ENCODE results near the gene SCARF2. TPM values are rescaled to one million over a fixed set of nuclear protein-coding genes. Genes with fewer than 3 reads are reported as not detected.
A peak's percentile ranks its signal among the peaks of the same experiment; 100 is the strongest.

The SCARF2 gene
- total RNA-seq, 1 experiment from 2014 or later, result 50.1 TPM

- DNase-seq (ENCODE audit: low read depth), result no peak
Measured at GRCh38 chr22:20441631-20442484, 4.2 kb upstream of the SCARF2 start.

GRCh38 chr22:20440637-20441591 is 3.3 kb upstream of the SCARF2 start:
- no peak for DNase-seq (ENCODE audit: low read depth)

- DNase-seq (ENCODE audit: low read depth), result no peak
Measured at GRCh38 chr22:20439928-20440575, 2.4 kb upstream of the SCARF2 start.

GRCh38 chr22:20439556-20439927 is 1.9 kb upstream of the SCARF2 start:
- no peak for DNase-seq (ENCODE audit: low read depth)

- DNase-seq (ENCODE audit: low read depth), result no peak
Measured at GRCh38 chr22:20438678-20439492, 1.3 kb upstream of the SCARF2 start.

DNA sequence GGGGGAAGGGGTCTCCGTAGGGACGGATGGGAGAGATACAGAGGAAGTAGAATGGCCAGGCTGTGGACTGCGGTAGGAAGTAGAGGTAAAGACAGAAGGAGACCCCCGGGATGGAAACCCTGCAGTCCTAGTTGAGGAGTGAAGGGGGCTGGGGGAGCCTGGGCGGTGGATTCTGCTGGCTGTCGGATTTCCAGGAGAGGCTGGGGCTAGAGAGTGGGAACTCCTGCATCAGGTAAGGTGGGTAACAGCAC is 727 bp upstream of the SCARF2 start:
- DNase-seq (ENCODE audit: low read depth), result no peak

DNA sequence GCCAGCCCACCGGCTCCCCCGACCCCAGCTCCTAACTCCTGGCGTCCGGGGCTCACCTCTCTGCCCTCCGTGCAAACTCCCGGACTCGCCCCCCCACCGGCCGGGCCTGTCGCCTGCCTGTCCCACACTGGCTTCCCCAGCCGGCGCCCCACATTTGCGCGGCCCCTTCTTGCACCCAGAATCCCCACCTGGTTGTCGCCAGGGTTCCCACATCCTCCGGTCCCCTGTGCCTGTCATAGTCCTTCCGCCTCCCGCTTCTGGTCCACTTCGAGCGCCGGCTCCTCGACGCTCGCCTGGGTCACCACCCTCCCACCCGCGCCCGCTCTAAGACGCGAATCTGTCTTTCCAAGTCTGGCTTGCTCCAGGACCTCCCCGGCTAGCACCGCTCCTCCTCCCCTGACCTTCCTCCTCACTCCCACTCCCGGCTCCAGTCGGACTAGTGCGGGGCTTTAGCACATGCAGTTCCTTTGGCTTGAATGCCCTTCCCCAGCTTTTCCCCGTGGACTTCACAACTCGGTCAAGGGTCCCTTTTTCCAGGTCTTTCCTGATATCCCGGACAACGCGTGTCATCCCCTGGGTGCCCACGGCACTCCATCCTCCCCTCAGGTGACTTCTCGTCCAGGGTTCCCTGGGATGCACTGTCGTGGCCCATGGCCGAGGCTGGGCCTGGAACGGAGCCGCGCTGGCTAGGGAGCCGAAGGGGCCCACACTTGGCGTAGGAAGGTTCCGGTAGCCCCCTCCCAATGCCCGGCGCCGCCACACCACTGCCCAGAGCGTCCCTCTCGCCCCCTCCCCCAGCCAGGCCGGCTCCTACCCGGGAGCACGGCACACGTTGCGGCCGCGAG is 635 bp downstream of the SCARF2 start:
- DNase-seq (ENCODE audit: low read depth), result peak; percentile 19

- no peak for DNase-seq (ENCODE audit: low read depth)
Measured at GRCh38 chr22:20436307-20436767, 1.3 kb downstream of the SCARF2 start.

- DNase-seq (ENCODE audit: low read depth), result no peak
Measured at GRCh38 chr22:20435436-20436306, 2.0 kb downstream of the SCARF2 start.

DNA sequence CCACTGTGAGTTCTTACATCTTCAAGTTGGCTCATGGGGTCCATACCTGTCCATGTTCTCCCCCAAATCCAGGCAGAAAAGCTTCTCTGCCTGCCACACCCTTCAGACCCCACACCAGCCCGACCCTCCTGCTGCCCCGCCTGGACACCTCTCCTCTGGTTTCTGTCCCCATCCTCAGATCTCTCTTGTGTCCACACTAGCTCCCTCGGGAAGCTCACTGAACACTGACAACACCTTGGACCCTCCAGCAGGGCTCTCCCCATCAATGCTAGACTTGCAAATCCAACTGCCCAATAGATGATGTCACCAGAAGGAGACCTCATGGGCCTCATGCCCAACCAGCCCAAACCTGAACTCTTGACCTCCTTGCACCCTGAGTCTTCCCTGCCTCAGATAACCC is 2.9 kb downstream of the SCARF2 start:
- no peak for DNase-seq (ENCODE audit: low read depth)

DNA sequence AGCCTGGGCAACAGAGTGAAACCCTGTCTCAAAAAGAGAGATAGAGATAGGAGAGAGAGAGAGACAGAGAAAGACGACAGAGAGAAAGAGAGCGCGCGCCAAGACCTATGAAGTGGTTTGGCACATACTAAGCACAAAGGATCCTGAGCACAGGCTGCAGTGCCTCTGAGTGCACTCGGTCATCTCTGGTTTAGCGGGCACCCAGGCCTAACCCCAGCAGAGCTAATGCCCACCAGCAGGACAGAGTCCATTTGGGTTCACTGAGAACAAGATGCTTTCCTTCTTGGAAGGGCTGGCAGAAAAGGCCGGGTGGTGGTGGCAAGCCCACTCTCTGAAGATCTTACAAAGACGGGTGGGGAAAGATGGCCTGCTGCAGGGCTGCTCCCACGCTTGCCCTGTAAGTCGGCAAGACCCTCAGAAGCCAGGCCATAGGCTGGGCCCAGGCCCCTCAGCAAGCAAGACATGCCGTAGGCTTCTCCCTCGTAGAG is 3.3 kb downstream of the SCARF2 start:
- DNase-seq (ENCODE audit: low read depth), result no peak

GRCh38 chr22:20433686-20434241 is 3.9 kb downstream of the SCARF2 start:
- no peak for DNase-seq (ENCODE audit: low read depth)

DNA sequence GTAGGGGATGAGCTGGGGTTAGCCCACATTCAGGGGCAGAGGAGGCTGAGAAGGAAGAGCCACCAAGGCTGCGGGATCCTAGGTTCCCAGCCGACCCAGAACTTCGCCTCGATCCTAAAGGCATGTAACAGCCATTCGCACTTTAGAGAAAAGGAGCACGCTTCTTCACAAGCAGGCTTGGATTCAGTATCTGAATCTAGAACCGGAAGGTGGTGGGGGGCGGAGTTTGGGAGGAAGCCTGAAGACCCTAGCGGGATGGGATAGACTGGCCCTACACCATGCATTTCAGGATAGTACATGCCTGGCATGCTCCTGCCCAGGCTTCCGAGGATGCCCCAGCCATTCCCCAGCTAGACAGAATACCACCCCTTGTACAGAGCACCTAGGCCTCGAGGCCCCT is 4.4 kb downstream of the SCARF2 start:
- DNase-seq (ENCODE audit: low read depth), result no peak

DNA sequence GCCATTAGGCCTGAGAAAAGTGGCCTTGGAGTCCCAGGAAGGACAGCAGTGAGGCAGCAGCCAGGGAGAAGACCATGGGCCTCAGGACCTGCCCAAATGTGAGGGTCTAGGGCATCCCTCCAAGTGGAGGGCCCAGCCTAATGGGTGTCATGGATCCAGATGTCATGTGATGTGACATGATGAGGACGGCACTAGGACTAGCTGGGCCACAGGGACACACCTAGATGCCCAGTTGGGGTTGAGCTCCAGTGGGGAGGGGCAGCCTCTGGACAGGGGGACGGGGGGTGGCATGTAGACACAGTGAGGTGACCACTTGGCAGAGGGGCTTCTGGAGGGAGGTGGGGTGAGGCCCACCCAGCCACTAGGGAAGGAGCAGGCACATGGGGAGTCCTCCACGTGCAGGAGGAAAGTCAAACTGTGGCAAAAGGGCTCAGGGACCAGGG is 5.4 kb downstream of the SCARF2 start:
- no peak for DNase-seq (ENCODE audit: low read depth)

DNA sequence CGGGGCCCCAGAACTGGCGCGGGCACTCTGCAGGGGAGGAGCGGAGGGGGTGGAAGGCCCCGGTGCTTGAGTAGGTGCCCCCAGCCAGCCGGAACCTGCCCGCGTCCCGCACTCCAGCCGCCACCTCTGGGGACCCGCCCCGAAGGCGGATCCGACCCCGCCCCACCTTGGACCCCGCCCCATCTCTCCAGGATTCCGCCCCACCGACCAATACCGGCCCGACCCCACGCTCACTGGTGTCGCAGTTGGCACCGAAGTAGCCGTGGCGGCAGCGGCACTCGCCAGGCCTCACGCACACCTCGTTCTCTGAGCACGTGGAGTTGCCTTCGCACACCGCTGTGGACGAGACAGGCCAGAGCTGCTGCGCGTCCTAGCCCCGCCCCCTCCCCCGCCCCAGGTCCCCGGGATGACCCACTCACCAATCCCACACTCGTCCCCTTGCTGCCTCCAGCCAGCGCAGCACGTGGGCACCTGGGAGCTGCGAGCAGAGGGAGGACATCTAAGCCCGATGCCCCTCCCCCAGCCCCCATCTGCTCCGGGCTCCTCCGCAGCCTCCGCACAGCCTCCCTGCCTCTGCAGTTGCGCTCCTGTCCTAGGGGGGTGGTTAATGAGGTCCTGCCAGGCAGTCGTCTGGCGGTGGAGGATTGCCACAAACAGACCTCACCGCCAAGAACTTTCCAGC is 6.0 kb downstream of the SCARF2 start:
- DNase-seq (ENCODE audit: low read depth), result no peak

GRCh38 chr22:20430720-20431510 is 6.7 kb downstream of the SCARF2 start:
- DNase-seq (ENCODE audit: low read depth), result no peak

GRCh38 chr22:20430101-20430719 is 7.4 kb downstream of the SCARF2 start:
- no peak for DNase-seq (ENCODE audit: low read depth)

Measured in HT1080 (cell line).